Gastrocnemius medialis (tissue), 4 donors: Measurements from ENCODE around the gene CSRP2. TPM values are rescaled to one million over a fixed set of nuclear protein-coding genes. Genes with fewer than 3 reads are reported as not detected.
A peak's percentile ranks its signal among the peaks of the same experiment; 100 is the strongest.

ENCODE experiments used
- ATAC-seq, 2 donors: fragments of 150-250 bp; one replicate each; pipeline ENCODE4 v1.9.1; 2016
- DNase-seq, 2 donors: peaks; one replicate each; pipeline ENCODE4 v3.0.0-alpha.2; 2019
- H3K27ac ChIP-seq, 4 donors: fragments of 200-600 bp; sonication (generic); 1 replicate in 1 of 4; 2 replicates in 3 of 4; pipeline ENCODE4 v1.5.1; 2016 to 2018; ENCODE audit warnings: mild to moderate bottlenecking in 2 of 4, moderate library complexity in 1 of 4
- H3K27me3 ChIP-seq, 3 donors: fragments of 200-600 bp; sonication (generic) in 2 of 3; 1 replicate in 1 of 3; 2 replicates in 2 of 3; pipeline versions ENCODE4 v1.5.1 to v1.6.0; 2016 to 2019; ENCODE audit warnings: mild to moderate bottlenecking in 1 of 3, moderate library complexity in 1 of 3
- H3K36me3 ChIP-seq, 2 donors: fragments of 200-600 bp; sonication (generic) in 1 of 2; one replicate each; pipeline ENCODE4 v1.5.1; 2017 to 2018
- H3K4me1 ChIP-seq, 2 donors: fragments of 200-600 bp; sonication (generic) in 1 of 2; one replicate each; pipeline ENCODE4 v1.5.1; 2016 to 2017; ENCODE audit warnings: mild to moderate bottlenecking in 2 of 2
- H3K4me3 ChIP-seq, 4 donors: fragments of 200-600 bp; sonication (generic) in 3 of 4; 1 replicate in 1 of 4; 2 replicates in 3 of 4; pipeline ENCODE4 v1.5.1; 2016 to 2019; ENCODE audit warnings: mild to moderate bottlenecking in 2 of 4
- H3K9me3 ChIP-seq, 3 donors: fragments of 200-600 bp; sonication (generic) in 2 of 3; 1 replicate in 1 of 3; 2 replicates in 2 of 3; pipeline ENCODE4 v1.5.1; 2016 to 2019
- CTCF ChIP-seq, 5 experiments: fragments of 450-650 bp in 3 of 5; fragments of 200-600 bp in 2 of 5; sonication (generic) in 2 of 5; IDR thresholded peaks in 4 of 5; conservative IDR thresholded peaks in 1 of 5; 1 replicate in 4 of 5; 2 replicates in 1 of 5; pipeline ENCODE4 v1.5.1; 2016 to 2019; ENCODE audit warnings: antibody characterized with exemption in 5 of 5, mild to moderate bottlenecking in 3 of 5, moderate library complexity in 3 of 5
- POLR2A ChIP-seq, 2 donors: fragments of 450-650 bp; IDR thresholded peaks; one replicate each; pipeline ENCODE4 v1.6.1; 2017; ENCODE audit warnings: antibody characterized with exemption in 2 of 2, mild to moderate bottlenecking in 2 of 2, moderate library complexity in 2 of 2
- in situ Hi-C, 4 donors: fragments of 200-750 bp; cut with MboI; loops; one replicate each; pipeline versions ENCODE4 v1.15.0 to v1.8.0; 2017; ENCODE audit warnings: low sequenced_read_pairs in 4 of 4
- intact Hi-C: fragments of 100-400 bp; cut with DNase I; formaldehyde crosslinking; loops from one replicate; pipeline ENCODE4 v1.15.1; 2023; ENCODE audit warnings: low total_unique reads
- total RNA-seq, 4 donors: library from RNA; depleted of rRNA; stranded (reverse); fragments of >200 nt; gene quantifications; one replicate each; pipeline versions ENCODE4 v1.1.0 to v1.2.3, GENCODE V29; 2016

The CSRP2 gene
- total RNA-seq, 4 donors from 2014 or later = 6.9 to 24.2 (median 12.6) TPM

- peak; percentile 56 to 85 for ATAC-seq
- no peaks in the 10 kb centered on the region for H3K27me3 ChIP-seq
- in situ Hi-C loops (no loop called here), intact Hi-C loops (no loop called here)
- TF ChIP-seq POLR2A (IDR thresholded peaks at IDR 0.05) (no peak), CTCF (IDR thresholded peaks at IDR 0.05 in 4 of 5, conservative IDR thresholded peaks at IDR 0.05 in 1 of 5) (no peak)
- no peak for DNase-seq
- H3K4me3 ChIP-seq = no peak overlapping the region
- H3K9me3 ChIP-seq = no peaks in the 10 kb centered on the region
- peaks cover 0 to 4% of the 10 kb centered on the region in 2 donors for H3K4me1 ChIP-seq
- H3K36me3 ChIP-seq = peaks cover 0 to 45% of the 10 kb centered on the region in 2 donors
- H3K27ac ChIP-seq = peak overlapping the region in 1 of 4 donors; percentile 36
Observed at GRCh38 chr12:76810671-76811419, 68.0 kb downstream of the CSRP2 start.

Other genes with a start within 250 kb of the CSRP2 start
- gene ZDHHC17, start 114.9 kb downstream of the CSRP2 start, total RNA-seq = 10 to 100 TPM; 15.5 to 35.6 (median 19.3) TPM
- gene E2F7, start 186.6 kb upstream of the CSRP2 start, total RNA-seq = not detected